Measurements from ENCODE around the gene MAGI2.
A peak's percentile ranks its signal among the peaks of the same experiment; 100 is the strongest.

Gene MAGI2

DNA sequence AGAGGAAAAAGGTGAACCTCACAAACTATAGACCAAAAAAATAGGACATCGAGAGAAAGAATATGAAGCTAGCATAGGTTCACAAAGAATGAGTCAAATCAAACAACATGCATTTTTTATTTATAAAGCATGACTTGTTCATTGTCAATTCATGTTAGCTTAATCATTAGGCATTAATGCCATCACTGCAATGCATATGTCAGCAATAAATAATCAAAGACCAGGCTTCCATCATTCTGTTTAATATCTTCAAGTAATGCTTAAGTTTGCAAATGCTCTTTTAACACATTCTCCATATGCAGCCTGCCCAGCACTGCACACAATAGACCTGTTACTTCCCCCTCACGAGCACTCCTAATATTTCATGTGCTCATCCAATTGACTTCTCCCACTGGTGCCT, 8.9 kb upstream of the MAGI2 start:
- no peak for DNase-seq (ENCODE audit: extremely low read depth, low read depth)
- TF ChIP-seq CTCF (IDR thresholded peaks at IDR 0.05; ENCODE audit: low read depth, low read length, missing control alignments) = no peak
- H3K4me3 ChIP-seq (replicated peaks; ENCODE audit: low read depth, low read length) = no peak overlapping the region

DNA sequence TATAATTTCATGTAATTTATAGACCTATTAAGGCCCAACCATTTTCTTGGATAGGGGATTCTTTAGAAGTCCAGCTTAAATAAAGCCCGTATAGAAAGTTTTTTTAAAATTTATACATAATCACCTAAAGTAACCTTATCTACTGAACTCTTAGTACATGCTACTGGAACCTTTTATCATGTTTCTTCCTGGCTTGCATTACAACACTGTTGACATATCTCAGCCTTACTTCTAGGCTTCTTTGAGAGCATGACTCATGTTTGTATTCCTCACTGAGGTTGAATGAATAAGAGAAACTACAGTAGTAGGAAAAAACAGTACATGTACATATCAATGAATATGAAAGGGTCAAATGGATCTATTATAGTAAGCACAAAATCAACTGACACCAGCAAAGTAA, 8.2 kb upstream of the MAGI2 start:
- TF ChIP-seq CTCF (IDR thresholded peaks at IDR 0.05; ENCODE audit: low read depth, low read length, missing control alignments) = no peak
- no peak for DNase-seq (ENCODE audit: extremely low read depth, low read depth)
- H3K4me3 ChIP-seq (replicated peaks; ENCODE audit: low read depth, low read length) = no peak overlapping the region

GRCh38 chr7:79459381-79459780, 5.9 kb upstream of the MAGI2 start:
- H3K4me3 ChIP-seq (replicated peaks; ENCODE audit: low read depth, low read length) = no peak overlapping the region
- TF ChIP-seq CTCF (IDR thresholded peaks at IDR 0.05; ENCODE audit: low read depth, low read length, missing control alignments) = no peak
- DNase-seq (ENCODE audit: extremely low read depth, low read depth) = no peak

DNA sequence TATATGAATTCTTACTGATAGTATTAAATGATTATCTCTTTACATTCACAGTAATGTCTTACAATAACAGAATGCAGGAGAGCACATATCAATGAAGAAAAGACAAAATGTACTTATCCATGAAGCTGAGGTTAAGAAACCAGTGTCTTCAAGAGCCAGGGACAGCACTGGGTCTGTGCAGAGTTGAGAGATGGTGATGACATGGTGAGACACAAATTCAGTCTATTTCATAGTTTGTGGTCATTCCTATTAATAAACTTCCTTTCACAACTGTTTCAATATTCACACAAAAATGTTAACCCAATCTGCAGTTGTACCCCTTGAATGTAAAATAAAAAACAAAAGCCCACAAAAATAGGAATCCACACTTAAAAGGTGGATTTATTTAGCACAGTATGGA, 5.3 kb upstream of the MAGI2 start:
- no peak for DNase-seq (ENCODE audit: extremely low read depth, low read depth)
- no peak overlapping the region for H3K4me3 ChIP-seq (replicated peaks; ENCODE audit: low read depth, low read length)
- TF ChIP-seq CTCF (IDR thresholded peaks at IDR 0.05; ENCODE audit: low read depth, low read length, missing control alignments) = no peak

- no peak for DNase-seq (ENCODE audit: extremely low read depth, low read depth)
- TF ChIP-seq CTCF (IDR thresholded peaks at IDR 0.05; ENCODE audit: low read depth, low read length, missing control alignments) = no peak
- H3K4me3 ChIP-seq (replicated peaks; ENCODE audit: low read depth, low read length) = peak overlapping the region; percentile 63
These were observed 1.8 kb upstream of the MAGI2 start for GRCh38 chr7:79455173-79455790.

- no peak for DNase-seq (ENCODE audit: extremely low read depth, low read depth)
- no peak for TF ChIP-seq CTCF (IDR thresholded peaks at IDR 0.05; ENCODE audit: low read depth, low read length, missing control alignments)
- H3K4me3 ChIP-seq (replicated peaks; ENCODE audit: low read depth, low read length) = peak overlapping the region; percentile 63
These were observed 994 bp upstream of the MAGI2 start for GRCh38 chr7:79454361-79454960.

- DNase-seq (ENCODE audit: extremely low read depth, low read depth) = no peak
- no peak for TF ChIP-seq CTCF (IDR thresholded peaks at IDR 0.05; ENCODE audit: low read depth, low read length, missing control alignments)
- peak overlapping the region; percentile 63 for H3K4me3 ChIP-seq (replicated peaks; ENCODE audit: low read depth, low read length)
These were observed 255 bp downstream of the MAGI2 start for GRCh38 chr7:79453266-79453557.

All from HFF-Myc (cell line).